ENCODE results near the gene TPPP2. TPM values are rescaled to one million over a fixed set of nuclear protein-coding genes. Genes with fewer than 3 reads are reported as not detected.

The TPPP2 gene
- total RNA-seq, 2 experiments from 2014 or later, result not detected

GRCh38 chr14:21078726-21079125 is 48.7 kb downstream of the TPPP2 start:
- no peak for TF ChIP-seq CTCF (IDR thresholded peaks at IDR 0.05)
- H3K4me3 Mint-ChIP-seq, result no peak overlapping the region
- DNase-seq (no peak), ATAC-seq (ENCODE audit: poor library complexity) (no peak)
- H3K27me3 ChIP-seq (ENCODE audit: control insufficient read depth in 1 of 2, insufficient read depth in 2 of 2, low read length in 2 of 2), result no peaks in the 10 kb centered on the region
- H3K9me3 ChIP-seq (ENCODE audit: control insufficient read depth in 1 of 2, insufficient read depth in 1 of 2, low read length in 2 of 2), result no peaks in the 10 kb centered on the region
- intact Hi-C loops (cut with DNase I, micrococcal nuclease), result no loop called here
- H3K27ac ChIP-seq (ENCODE audit: low read depth in 1 of 2, low read length in 2 of 2), result no peak overlapping the region
- H3K27ac Mint-ChIP-seq, result no peak overlapping the region
- CTCF ChIA-PET, result no interaction called here
- no peaks in the 10 kb centered on the region for H3K36me3 Mint-ChIP-seq (ENCODE audit: low read depth)
- peaks cover 15% of the 10 kb centered on the region for H3K27me3 Mint-ChIP-seq
- POLR2A ChIA-PET, result no interaction called here
- no peaks in the 10 kb centered on the region for H3K36me3 ChIP-seq (ENCODE audit: insufficient read depth, low read length)
- no peaks in the 10 kb centered on the region for H3K9me3 Mint-ChIP-seq
- no peak overlapping the region for H3K4me3 ChIP-seq (ENCODE audit: low read length)
- H3K4me1 Mint-ChIP-seq (ENCODE audit: low read depth), result no peaks in the 10 kb centered on the region
- H3K4me1 ChIP-seq (ENCODE audit: insufficient read depth, low read length), result no peaks in the 10 kb centered on the region

GRCh38 chr14:21081521-21082142 is 51.6 kb downstream of the TPPP2 start:
- Mint-ChIP-seq H3K36me3 (ENCODE audit: low read depth) (no peaks in the 10 kb centered on the region), H3K4me1 (ENCODE audit: low read depth) (peaks cover 10% of the 10 kb centered on the region), H3K4me3 (no peak overlapping the region), H3K27me3 (peaks cover 8% of the 10 kb centered on the region), H3K27ac (no peak overlapping the region), H3K9me3 (no peaks in the 10 kb centered on the region)
- no peak overlapping the region for H3K4me3 ChIP-seq (ENCODE audit: low read length)
- intact Hi-C loops (cut with DNase I, micrococcal nuclease), result loop anchor here in 1 of 2 experiments (10.0 kb wide), 1 partner anchor 617 kb away; the partner anchor contains the start of genes PIP4P1 and PNP
- POLR2A ChIA-PET, result no interaction called here
- no peaks in the 10 kb centered on the region for H3K9me3 ChIP-seq (ENCODE audit: control insufficient read depth in 1 of 2, insufficient read depth in 1 of 2, low read length in 2 of 2)
- no peaks in the 10 kb centered on the region for H3K27me3 ChIP-seq (ENCODE audit: control insufficient read depth in 1 of 2, insufficient read depth in 2 of 2, low read length in 2 of 2)
- H3K4me1 ChIP-seq (ENCODE audit: insufficient read depth, low read length), result peaks cover 2% of the 10 kb centered on the region
- DNase-seq, result no peak
- H3K27ac ChIP-seq (ENCODE audit: low read depth in 1 of 2, low read length in 2 of 2), result no peak overlapping the region
- CTCF ChIA-PET, result no interaction called here
- no peak for TF ChIP-seq CTCF (IDR thresholded peaks at IDR 0.05)
- H3K36me3 ChIP-seq (ENCODE audit: insufficient read depth, low read length), result no peaks in the 10 kb centered on the region
- no peak for ATAC-seq (ENCODE audit: poor library complexity)

Small RNA genes lying within 50 kb of the gene (microRNA-seq; reads per million reads assigned to microRNA genes)
- gene MIR6717 (ENCODE audit: borderline microRNAs expressed, borderline replicate concordance), result not detected

Other genes starting within 250 kb of the TPPP2 start
- gene RNASE6, start 248.9 kb upstream of the TPPP2 start, total RNA-seq, result 1 to 10 TPM in 1 of 2 experiments, under 1 TPM in 1; 0.66 to 1.5 TPM
- not detected for gene RNASE1, start 227.4 kb upstream of the TPPP2 start, total RNA-seq
- gene RNASE3, start 138.8 kb upstream of the TPPP2 start, total RNA-seq, result not detected
- under 1 TPM; 0.34 to 0.36 TPM for gene RNASE2, start 74.7 kb upstream of the TPPP2 start, total RNA-seq
- gene METTL17, start 40.2 kb upstream of the TPPP2 start, total RNA-seq, result 10 to 100 TPM; 92.0 to 94.8 TPM
- gene SLC39A2, start 30.9 kb upstream of the TPPP2 start, total RNA-seq, result not detected
- 10 to 100 TPM; 26.7 to 28.6 TPM for gene NDRG2, start 5.2 kb upstream of the TPPP2 start, total RNA-seq
- not detected for gene RNASE13, start 4.6 kb downstream of the TPPP2 start, total RNA-seq
- not detected for gene RNASE7, start 12.1 kb downstream of the TPPP2 start, total RNA-seq
- not detected for gene RNASE8, start 27.6 kb downstream of the TPPP2 start, total RNA-seq
- gene ARHGEF40, start 40.1 kb downstream of the TPPP2 start, total RNA-seq, result 1 to 10 TPM; 1.2 to 1.3 TPM
- gene ZNF219, start 68.4 kb downstream of the TPPP2 start, total RNA-seq, result 10 to 100 TPM; 15.2 to 15.5 TPM
- not detected for gene TMEM253, start 70.8 kb downstream of the TPPP2 start, total RNA-seq
- gene OR5AU1, start 125.8 kb downstream of the TPPP2 start, total RNA-seq, result not detected
- 100 to 1,000 TPM; 507 to 528 TPM for gene HNRNPC, start 239.2 kb downstream of the TPPP2 start, total RNA-seq
- gene RPGRIP1, start 249.9 kb downstream of the TPPP2 start, total RNA-seq, result not detected

All from CD4-positive, alpha-beta T cell (primary cell).